ENCODE data around the gene UAP1.

The UAP1 gene

GRCh38 chr1:162587347-162587746 is 25.8 kb downstream of the UAP1 start:
- H2AFZ ChIP-seq (ENCODE audit: low read depth, low read length, severe bottlenecking), result no peak overlapping the region
- no peaks in the 10 kb centered on the region; the same call in 1 of the 2 replicates for H3K36me3 ChIP-seq (ENCODE audit: low read length)
- TF ChIP-seq EZH2phosphoT487 (conservative IDR thresholded peaks at IDR 0.05; ENCODE audit: low read length) (no peak), CTCF (IDR thresholded peaks at IDR 0.05; ENCODE audit: insufficient read depth, low read length, poor library complexity, severe bottlenecking) (no peak)
- H3F3A ChIP-seq (ENCODE audit: insufficient read depth), result no peaks in the 10 kb centered on the region
- no peak overlapping the region for H3K27ac ChIP-seq (ENCODE audit: low read depth, low read length)
- H4K20me1 ChIP-seq (ENCODE audit: low read depth, low read length), result no peaks in the 10 kb centered on the region
- H3K9ac ChIP-seq (ENCODE audit: low read length), result no peak overlapping the region
- H3K4me2 ChIP-seq (ENCODE audit: low read depth, low read length, poor library complexity, severe bottlenecking), result no peak overlapping the region
- no peaks in the 10 kb centered on the region for H3K9me3 ChIP-seq (ENCODE audit: insufficient read depth, low read length)
- no peak overlapping the region for H3K4me3 ChIP-seq (ENCODE audit: insufficient read depth, low read length, poor library complexity, severe bottlenecking)
- no peaks in the 10 kb centered on the region for H3K9me2 ChIP-seq (replicated peaks; ENCODE audit: insufficient read depth, low read length)
- no peaks in the 10 kb centered on the region for H3K79me2 ChIP-seq (ENCODE audit: insufficient read depth, low read length)
- no peaks in the 10 kb centered on the region for H3K27me3 ChIP-seq (ENCODE audit: low read length)

GRCh38 chr1:162587761-162588260 is 26.3 kb downstream of the UAP1 start:
- Histone ChIP-seq H3K27ac (ENCODE audit: low read depth, low read length) (no peak overlapping the region), H3K4me2 (ENCODE audit: low read depth, low read length, poor library complexity, severe bottlenecking) (no peak overlapping the region), H3F3A (ENCODE audit: insufficient read depth) (no peaks in the 10 kb centered on the region), H3K9ac (ENCODE audit: low read length) (no peak overlapping the region), H3K27me3 (ENCODE audit: low read length) (no peaks in the 10 kb centered on the region), H2AFZ (ENCODE audit: low read depth, low read length, severe bottlenecking) (no peak overlapping the region), H3K9me2 (replicated peaks; ENCODE audit: insufficient read depth, low read length) (no peaks in the 10 kb centered on the region), H4K20me1 (ENCODE audit: low read depth, low read length) (no peaks in the 10 kb centered on the region), H3K79me2 (ENCODE audit: insufficient read depth, low read length) (no peaks in the 10 kb centered on the region), H3K9me3 (ENCODE audit: insufficient read depth, low read length) (no peaks in the 10 kb centered on the region), H3K36me3 (ENCODE audit: low read length) (no peaks in the 10 kb centered on the region; the same call in 1 of the 2 replicates), H3K4me3 (ENCODE audit: insufficient read depth, low read length, poor library complexity, severe bottlenecking) (no peak overlapping the region)
- no peak for TF ChIP-seq CTCF (IDR thresholded peaks at IDR 0.05; ENCODE audit: insufficient read depth, low read length, poor library complexity, severe bottlenecking)
- TF ChIP-seq EZH2phosphoT487 (conservative IDR thresholded peaks at IDR 0.05; ENCODE audit: low read length), result no peak

GRCh38 chr1:162590101-162590500 is 28.6 kb downstream of the UAP1 start:
- H3K4me3 ChIP-seq (ENCODE audit: insufficient read depth, low read length, poor library complexity, severe bottlenecking), result no peak overlapping the region
- no peak overlapping the region for H2AFZ ChIP-seq (ENCODE audit: low read depth, low read length, severe bottlenecking)
- H3K9me3 ChIP-seq (ENCODE audit: insufficient read depth, low read length), result no peaks in the 10 kb centered on the region
- no peak overlapping the region for H3K9ac ChIP-seq (ENCODE audit: low read length)
- no peaks in the 10 kb centered on the region for H3K79me2 ChIP-seq (ENCODE audit: insufficient read depth, low read length)
- H4K20me1 ChIP-seq (ENCODE audit: low read depth, low read length), result no peaks in the 10 kb centered on the region
- no peaks in the 10 kb centered on the region for H3K27me3 ChIP-seq (ENCODE audit: low read length)
- TF ChIP-seq EZH2phosphoT487 (conservative IDR thresholded peaks at IDR 0.05; ENCODE audit: low read length) (no peak), CTCF (IDR thresholded peaks at IDR 0.05; ENCODE audit: insufficient read depth, low read length, poor library complexity, severe bottlenecking) (no peak)
- H3F3A ChIP-seq (ENCODE audit: insufficient read depth), result no peaks in the 10 kb centered on the region
- H3K9me2 ChIP-seq (replicated peaks; ENCODE audit: insufficient read depth, low read length), result no peaks in the 10 kb centered on the region
- no peak overlapping the region for H3K27ac ChIP-seq (ENCODE audit: low read depth, low read length)
- no peak overlapping the region for H3K4me2 ChIP-seq (ENCODE audit: low read depth, low read length, poor library complexity, severe bottlenecking)
- no peaks in the 10 kb centered on the region for H3K36me3 ChIP-seq (ENCODE audit: low read length)

Data from SU-DHL-6 (cell line).